Dedifferentiated amniotic fluid mesenchymal stem cell (primary cell): ENCODE results near the gene FIS1.
A peak's percentile ranks its signal among the peaks of the same experiment; 100 is the strongest.
"Not testable (repeated sequence)": the region's sequence is repeated elsewhere in the genome, so short reads cannot be mapped to it uniquely, and the experiment has no call there.

ENCODE experiments used
- DNase-seq: peaks from one replicate; pipeline ENCODE4 v3.0.0-alpha.2; 2016; ENCODE audit errors: extremely low spot score

Gene FIS1

DNA sequence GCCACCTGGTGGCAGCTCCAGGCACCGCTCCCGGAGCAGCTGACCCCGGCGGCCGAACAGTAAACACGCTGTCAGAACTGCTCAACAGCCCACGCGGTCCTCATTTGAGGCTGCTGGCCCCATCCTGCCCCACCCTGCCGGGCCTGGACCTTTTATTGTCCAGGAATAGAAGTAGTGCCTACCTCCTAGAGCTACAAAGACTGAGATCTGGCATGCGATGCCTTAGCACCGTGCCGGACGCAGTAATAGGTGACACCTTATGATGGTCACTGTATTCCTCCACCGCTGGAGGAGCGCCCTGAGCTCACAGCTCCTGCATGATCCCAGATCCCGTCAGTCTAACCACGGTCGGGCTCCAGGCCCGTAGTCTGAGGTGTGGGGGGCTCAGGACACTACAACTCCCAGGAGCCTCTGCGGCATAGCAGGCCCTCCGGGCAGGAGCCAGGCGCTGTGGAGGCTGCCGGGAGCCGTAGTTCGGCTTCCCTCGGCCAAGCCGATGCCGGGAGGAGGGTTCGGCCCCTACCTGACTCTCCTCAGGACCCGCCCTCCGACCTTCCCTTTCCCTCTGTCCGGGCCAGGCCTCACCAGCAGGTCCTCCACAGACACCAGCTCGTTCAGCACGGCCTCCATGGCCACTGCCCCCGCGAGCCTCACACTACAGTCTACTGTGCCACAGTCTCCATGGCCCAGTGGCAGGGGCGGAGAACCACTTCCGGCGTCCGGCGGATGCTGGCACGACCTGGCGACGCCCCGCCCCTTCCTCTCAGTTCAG is at the start of gene FIS1:
TSS of gene FIS1 (minus strand) at position 707 of the 772 bp plus-strand sequence. CDS start at position 630, 77 bp downstream.
- DNase-seq, result peak; percentile 85

DNA sequence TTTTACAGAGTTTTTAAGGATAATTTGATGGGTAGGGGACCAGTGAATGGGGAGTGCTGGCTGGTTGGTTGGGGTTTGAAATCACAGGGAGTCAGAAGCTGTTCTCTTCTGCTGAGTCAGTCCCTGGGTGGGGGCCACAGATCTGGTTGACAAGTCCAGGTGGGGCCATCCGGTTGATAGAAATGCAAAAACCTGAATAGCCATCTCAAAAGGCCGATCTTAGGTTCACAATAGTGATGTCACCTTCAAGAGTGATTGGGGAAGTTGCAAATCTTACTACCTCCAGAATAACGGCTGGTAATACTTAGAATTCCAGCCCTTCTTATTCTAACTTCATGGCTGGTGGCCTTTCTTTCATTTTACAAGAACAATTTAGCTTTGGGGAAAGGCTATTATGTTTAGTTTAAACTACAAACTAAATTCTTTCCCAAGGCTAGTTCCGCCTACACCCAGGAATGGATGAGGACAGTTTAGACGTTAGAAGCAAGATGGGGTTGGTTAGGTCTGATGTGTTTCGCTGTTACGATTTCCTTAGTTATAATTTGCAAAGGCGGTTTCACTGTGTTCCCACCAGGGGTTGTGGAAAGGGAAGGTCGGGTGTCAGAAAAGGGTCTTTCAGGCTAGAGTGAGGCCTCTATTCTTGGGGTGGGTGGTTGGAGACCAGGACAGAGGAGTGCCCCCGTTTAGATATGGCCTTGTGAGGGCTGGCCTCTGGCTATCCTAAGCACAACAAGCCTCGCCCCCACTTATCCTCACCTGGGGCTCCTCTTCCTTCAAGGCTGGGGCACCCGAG is 49.4 kb upstream of the FIS1 start:
- no peak for DNase-seq

DNA sequence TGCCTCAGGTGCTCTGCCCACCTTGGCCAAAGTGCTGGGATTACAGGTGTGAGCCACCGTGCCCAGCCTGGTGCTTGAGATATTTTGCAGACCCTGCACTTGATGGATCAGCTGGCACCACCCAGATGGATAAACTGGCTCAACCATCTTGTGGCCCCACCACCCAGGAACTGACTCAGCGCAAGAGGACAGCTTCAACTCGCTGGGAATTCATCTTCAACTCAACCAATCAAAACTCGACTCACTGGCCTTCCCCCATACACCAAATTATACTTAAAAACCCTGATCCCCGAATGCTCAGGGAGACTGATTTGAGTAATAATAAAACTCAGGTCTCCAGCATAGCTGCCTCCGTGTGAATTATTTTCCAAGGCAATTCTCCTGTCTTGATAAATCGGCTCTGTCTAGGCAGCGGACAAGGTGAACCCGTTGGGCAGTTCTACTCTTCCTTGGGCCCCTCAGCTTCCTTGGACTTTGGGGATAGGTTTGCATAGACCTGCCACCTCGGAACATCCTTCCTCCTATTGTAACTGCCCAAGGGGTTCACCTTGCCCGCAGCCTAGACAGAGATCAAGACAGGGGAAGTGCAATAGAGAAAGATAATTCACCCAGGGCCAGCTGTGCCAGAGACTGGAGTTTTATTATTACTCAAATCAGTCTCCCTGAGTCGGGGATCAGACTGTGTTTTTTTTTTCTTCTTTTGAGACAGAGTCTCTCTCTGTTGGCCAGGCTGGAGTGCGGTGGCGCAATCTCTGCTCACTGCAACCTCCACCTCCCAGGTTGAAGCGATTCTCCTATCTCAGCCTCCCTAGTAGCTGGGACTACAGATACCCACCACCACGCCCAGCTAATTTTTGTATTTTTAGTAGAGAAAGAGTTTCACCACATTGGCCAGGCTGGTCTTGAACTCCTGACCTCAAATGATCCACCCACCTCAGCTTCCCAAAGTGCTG is 48.5 kb upstream of the FIS1 start:
- DNase-seq, result not testable (repeated sequence)

DNA sequence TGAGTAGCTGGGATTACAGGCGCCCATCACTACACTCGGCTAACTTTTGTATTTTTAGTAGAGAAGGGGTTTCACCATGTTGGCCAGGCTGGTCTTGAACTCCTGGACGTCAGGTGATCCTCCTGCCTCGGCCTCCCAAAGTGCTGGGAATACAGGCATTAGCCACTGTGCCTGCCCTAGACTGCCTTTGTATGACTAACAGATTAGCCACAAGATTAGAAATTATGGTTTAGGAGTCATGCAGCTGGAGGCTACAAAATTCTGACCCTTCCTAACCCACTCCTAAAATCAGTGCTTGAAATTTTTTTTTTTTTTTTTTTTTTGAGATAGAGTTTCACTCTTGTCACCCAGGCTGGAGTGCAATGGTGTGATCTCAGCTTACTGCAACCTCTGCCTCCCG is 47.7 kb upstream of the FIS1 start:
- not testable (repeated sequence) for DNase-seq

DNA sequence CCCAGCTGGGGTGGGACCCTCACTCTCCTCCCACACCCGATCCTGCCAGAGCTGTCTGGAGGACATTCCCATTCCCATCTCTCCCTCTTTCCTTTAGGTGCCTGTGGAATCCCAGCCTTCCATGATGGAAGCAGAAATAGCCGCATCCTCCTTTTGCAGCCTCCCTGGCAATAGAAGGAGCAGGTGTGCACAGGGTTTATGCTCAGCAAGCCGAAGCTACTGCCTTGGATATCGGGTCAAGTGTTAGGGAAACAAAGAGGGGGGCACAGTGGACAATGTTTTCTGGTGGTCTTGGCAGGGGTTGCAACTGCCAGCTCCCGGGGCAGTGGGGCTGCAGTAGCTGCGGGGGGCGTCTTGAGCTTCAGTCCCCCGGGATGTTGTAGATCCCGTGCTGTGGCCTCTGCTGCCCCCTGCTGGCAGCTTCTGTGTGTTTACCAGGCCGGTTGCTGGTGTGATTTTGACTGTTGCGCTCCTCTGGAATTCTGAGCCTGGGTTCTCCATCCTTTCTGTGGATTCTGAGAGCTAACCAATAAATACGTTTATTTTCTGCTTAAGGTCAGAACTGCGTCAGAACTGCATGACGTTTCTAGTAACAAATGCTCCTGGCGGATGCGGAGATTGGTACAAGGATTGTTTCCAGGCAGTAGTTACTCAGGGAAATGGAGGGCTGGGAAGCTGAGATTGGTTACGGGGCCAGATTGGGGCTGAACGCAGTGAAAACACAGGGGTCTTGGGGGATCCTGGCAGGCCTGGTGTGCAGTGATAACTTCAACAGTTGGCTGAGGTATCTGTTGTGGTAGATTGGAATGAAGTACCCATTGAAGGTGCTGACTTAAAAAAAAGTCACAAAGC is 45.5 kb upstream of the FIS1 start:
- DNase-seq, result not testable (repeated sequence)

DNA sequence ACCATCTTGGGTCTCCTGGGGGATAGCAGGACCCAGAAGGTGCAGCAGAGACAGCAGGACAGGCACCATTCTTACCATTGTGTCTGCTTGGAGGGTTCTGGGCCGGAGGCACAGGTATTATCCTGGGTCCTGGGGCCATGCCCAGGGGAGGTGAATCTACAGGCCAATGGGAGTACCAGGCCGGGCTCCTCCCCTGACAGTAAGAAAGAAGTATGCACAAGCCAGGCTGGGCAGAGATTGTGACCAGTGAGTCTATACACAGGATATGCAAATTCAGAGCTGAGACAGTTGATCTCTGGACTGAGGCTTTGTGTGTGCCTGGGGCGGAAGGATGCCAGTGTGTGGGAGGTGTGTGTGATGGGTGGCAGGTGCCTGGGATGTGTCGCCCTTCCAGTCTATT is 44.8 kb upstream of the FIS1 start:
- DNase-seq, result not testable (repeated sequence)

DNA sequence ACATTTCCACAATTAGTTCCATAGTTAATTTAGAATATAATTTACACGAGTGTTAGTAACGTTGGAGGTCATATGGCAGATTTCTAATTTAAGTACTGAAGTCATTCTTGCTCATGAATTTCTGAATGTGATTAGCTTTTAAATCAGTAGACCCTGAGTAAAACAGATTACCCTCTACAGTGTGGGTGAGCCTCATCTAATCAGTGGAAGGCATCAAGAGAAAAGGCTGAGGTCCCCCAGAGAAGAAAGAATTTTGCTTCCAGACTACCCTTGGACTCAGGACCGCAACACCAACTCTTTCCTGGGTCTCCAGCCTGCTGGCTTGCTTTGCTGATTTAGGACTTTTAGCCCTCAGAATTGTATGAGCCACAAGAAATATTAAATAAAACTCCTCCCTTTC is 43.6 kb upstream of the FIS1 start:
- no peak for DNase-seq

DNA sequence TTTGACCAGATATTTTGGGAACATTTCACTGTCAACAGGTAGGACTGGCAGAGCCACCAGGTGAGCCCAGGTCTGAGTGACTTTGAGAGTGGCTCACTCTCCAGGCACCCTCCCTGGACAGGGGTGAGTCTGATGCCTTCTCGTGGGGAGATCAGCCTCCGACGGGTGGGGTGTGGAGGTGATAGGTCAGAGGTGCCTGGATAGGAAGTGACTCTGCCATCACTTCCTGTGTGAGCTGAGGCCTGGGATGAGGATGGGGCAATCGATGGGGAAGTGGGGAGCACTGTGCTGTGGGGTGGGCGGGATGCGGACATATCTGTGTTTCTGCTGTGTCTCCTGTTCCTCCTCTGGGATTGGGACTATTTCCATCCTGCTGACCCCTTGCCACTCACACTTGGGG is 42.2 kb upstream of the FIS1 start:
- no peak for DNase-seq

DNA sequence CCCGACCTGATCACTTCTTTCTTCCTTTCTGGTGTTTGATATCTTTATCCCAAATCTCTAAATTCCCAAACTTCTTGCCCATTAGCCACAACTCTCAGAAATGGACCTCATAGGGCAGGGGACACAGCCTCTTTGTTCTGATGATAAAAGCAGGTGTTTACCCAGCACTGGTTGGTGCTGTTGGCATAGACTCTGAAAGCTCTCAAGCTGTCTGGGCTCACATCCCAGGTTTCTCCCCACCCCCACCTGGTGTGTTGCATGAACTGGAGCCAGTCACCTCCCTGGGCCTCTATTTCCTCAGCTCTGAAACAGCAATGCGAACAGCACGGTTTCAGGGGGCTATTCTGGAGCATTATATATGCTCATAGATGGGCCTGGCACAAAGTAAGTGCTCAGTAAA is 41.0 kb upstream of the FIS1 start:
- DNase-seq, result not testable (repeated sequence)

DNA sequence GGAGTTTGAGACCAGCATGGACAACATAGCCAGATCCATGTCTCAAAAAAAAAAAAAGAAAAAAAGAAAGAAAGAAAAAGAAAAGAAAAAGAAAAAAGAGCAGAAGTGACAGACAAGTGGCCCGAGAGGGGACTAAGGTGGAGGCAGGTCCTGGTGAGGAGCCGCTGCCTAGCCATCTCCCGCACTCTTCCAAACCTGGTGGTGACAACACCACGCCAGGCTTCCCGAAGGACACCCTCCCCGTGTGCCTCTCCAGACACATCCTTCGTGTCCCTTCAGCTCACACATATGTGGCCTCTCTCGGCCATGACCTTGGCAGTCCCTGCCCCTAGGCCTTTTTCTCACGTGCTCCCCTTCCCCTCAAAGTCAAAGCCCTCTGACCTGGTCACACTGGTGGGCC is 40.3 kb upstream of the FIS1 start:
- no peak for DNase-seq

DNA sequence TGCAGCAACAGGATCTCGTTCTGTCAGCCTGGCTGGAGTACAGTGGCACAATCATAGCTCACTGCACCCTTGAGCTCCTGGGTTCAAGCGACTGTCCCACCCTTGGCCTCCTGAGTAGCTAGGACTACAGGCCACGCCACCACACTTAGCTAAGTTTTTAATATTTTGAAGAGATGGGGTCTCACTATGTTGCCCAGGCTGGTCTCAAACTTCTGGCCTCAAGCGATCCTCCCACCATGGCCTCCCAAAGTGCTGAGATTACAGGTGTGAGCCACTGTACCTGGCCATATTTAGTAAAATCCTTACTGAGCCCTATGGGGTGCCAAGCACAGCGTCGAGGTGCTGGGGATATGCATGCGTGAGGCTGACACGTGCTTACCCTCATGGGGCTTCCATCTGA is 36.0 kb upstream of the FIS1 start:
- DNase-seq, result not testable (repeated sequence)

DNA sequence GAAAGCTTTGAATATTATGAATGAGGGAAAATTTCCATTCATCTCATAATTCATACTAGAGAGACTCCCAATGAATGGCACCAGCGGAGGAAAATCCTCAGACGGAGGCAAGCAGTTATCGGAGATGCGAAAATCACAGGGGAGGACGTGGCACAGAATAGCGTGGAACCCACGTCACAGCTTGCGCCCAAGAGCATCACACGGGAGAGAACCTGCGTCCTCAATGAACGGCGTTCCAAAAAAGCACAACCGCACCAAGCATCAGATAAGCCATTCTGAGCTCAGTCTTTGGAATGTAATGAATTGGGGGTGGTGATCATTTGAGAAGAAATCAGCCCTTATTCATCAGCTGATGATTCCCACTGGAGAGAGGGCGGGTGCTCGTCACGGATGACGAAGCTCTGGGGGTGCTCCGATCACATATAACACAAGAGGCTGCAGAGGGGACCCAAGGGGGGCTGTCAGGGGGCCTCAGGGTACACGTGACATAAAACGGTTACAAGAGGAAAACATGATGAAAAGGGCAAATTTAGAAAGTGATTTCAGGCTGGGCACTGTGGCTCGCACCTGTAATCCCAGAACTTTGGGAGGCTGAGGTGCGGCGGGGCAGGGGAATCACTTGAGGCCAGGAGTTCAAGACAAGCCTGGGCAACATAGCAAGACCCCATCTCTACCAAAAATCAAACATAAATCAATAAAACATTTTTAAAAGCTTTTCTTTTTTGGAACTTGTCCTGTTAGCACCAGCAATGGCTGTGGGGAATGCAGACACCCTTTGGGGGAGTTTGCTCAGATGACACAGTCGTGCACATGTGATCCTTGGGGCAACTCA is 33.8 kb upstream of the FIS1 start:
- no peak for DNase-seq

DNA sequence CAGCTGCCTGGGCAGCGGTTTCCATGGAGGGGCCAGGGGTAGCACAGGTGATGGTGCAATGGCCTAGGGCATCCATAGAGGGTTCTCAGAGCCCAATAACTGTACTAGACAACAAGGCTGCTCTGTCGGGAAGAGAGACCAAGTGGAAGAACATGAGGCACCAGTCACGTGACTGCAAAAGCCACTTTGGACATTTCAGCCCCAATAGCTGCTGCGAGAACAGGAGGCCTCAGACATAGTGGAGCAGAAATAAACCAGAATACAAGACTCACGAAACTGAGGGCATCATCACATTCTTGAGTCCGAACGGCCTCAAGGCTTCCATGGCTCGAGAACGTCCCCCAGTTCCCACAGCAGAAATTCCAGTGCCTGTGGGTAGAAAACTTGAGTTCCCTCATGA is 32.3 kb upstream of the FIS1 start:
- no peak for DNase-seq

DNA sequence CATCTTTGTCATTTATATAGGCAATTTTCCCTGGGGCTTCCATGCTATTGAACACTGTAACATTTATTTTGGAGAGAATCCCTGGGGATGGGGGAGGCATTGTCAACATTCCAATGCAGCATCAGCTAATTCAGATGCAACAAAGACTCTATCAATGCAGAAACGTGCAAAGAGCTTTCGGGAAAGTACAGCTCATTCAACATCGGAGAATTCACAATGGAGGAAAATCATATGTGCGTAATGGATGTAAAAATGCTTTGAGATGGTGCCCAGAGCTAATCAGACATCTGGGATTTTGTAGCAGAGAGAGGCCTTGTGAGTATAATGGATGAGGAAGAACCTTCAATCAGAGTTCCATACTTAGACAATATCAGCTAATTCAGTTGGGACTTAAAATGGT is 28.3 kb upstream of the FIS1 start:
- DNase-seq, result no peak

DNA sequence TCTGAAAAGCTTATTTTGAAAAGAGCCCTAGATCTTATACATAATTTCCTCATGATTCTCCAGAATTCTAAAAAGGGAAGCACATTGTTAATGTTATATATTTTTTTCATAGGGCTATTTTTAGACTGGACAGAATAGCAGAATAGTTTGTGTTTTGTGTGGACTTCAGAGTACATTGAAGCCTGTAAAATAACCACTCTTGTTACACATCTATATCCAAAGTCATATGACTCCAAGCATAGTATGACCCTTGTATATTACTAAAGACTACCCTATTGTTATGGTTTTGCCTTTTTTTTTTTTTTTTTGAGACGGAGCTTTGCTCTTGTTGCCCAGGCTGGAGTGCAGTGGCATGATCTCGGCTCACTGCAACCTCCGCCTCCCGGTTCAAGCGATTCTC is 26.1 kb upstream of the FIS1 start:
- no peak for DNase-seq

DNA sequence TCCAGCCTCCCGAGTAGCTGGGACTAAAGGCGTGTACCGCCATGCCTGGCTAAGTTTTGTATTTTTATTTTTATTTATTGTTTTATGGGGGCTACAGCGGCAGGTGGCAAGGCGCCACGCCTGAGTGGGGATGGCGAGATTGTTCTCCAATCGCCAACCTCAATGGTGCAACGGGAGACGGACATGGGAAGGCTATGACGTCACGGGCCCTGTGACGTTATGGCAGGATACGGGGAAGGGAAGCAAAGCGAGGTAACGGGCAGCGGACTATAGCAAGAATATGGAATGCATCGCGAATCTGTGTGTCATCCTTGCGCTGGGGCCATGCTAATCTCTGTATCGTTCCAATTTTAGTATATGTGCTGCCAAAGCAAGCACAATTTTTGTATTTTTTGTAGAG is 24.8 kb upstream of the FIS1 start:
- no peak for DNase-seq

DNA sequence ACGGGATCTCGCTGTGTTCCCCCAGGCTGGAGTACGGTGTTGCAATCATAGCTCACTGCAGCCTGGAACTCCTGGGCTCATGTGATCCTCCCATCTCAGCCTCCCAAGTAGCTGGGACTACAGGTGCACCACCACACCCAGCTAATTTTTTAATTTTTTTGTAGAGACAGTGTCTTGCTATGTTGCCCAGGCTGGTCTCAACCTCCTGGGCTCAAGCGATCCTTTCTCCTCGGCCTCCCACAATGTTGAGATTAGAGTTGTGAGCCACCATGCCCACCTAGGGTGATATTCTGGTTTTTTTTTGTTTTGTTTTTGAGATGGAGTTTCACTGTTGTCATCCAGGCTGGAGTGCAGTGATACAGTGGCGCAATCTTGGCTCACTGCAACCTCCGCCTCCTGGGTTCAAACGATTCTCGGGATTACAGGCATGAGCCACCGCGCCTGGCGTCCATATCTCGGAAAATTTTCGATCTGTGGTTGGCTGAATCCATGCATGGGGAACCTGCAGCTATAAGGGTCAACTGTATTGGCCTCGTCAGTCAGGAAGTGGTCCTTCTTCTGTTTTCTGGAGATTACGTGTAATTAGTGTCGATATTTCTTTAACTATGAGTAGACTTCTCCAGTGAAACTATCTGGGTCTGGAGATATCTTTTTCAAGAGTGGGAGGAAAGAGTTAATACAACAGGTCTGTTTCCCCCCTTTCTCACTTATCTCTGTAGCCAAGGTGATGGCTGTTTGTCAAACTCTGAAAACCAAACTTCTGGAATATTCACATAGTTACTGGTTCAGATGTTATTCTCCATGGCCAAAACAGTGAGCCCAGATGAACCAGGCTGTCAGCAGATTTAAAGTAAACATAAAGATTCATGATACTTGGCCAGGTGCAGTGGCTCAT is 21.0 kb upstream of the FIS1 start:
- DNase-seq, result no peak

DNA sequence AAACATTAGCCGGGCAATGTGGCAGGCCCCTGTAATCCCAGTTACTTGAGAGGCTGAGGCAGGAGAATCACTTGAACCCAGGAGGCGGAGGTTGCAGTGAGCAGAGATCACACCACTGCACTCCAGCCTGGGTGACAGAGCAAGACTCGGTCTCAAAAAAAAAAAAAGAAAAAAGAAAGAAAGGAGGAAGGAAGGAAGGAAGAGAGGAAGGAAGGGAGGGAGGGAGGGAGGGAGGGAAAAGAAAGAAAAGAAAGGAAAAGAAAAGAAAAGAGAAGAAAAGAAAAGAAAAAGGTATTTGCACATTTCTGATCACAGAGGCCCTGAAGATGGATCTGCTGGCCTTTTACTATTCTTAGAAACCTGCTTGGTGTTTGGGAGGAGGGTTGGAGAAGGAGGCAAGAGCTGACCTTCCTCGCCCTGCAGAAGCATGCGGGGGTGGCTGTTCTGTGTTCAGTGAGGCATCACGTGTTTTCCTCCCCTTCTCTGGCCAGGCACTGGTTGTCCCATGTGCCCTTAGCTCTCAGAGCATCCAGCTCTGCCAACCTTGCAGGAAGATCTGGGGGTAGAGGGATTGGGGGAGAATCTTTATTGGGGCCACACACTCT is 19.3 kb upstream of the FIS1 start:
- not testable (repeated sequence) for DNase-seq

DNA sequence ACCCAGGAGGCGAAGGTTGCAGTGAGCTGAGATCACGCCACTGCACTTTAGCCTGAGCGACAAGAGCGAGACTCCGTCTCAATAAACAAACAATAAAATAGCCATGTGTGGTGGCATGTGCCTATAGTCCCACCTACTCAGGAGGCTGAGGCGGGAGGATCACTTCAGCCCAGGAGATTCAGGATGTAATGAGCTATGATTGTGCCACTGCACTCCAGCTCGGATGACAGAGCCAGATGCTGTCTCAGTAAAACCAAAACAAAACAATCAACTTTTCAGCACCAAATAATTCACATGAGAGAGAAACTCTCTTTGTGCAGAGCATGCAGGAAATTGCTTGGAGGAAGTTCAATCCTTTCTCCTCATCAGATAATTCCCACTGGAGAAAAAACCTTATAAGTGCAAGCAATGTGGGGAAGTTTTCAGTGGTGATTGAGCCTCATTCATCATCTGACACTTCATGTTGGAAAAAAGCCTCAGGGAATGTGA is 13.4 kb upstream of the FIS1 start:
- DNase-seq, result no peak
